ENCODE results near the gene DCBLD1.

The DCBLD1 gene

GRCh38 chr6:117448732-117449485, 33.6 kb upstream of the DCBLD1 start:
- no peaks in the 10 kb centered on the region for H3K4me1 ChIP-seq (ENCODE audit: insufficient read depth, low read length, severe bottlenecking)
- no peaks in the 10 kb centered on the region for H3F3A ChIP-seq (ENCODE audit: insufficient read depth, low read length)
- H3K9me3 ChIP-seq (ENCODE audit: low read length), result no peaks in the 10 kb centered on the region
- no peaks in the 10 kb centered on the region for H3K79me2 ChIP-seq (ENCODE audit: insufficient read depth, low read length)
- TF ChIP-seq CTCF (IDR thresholded peaks at IDR 0.05; ENCODE audit: low read length) (no peak), EZH2 (IDR thresholded peaks at IDR 0.05; ENCODE audit: borderline replicate concordance, low read length) (no peak)
- no peaks in the 10 kb centered on the region for H4K20me1 ChIP-seq (ENCODE audit: insufficient read depth, low read length)
- no peak overlapping the region for H3K4me2 ChIP-seq (ENCODE audit: low read length)
- H3K27me3 ChIP-seq (ENCODE audit: insufficient read depth, low read length), result no peaks in the 10 kb centered on the region
- no peak overlapping the region for H3K4me3 ChIP-seq (ENCODE audit: low read depth, low read length, poor library complexity, severe bottlenecking)
- no peaks in the 10 kb centered on the region for H3K36me3 ChIP-seq (ENCODE audit: insufficient read depth, low read length)
- no peak overlapping the region for H3K27ac ChIP-seq (ENCODE audit: low read depth, low read length, poor library complexity, severe bottlenecking)
- H2AFZ ChIP-seq (ENCODE audit: low read length), result no peak overlapping the region
- no peaks in the 10 kb centered on the region for H3K9me2 ChIP-seq (ENCODE audit: low read depth, low read length)
- H3K9ac ChIP-seq (ENCODE audit: low read length), result no peak overlapping the region

- Histone ChIP-seq H3K36me3 (ENCODE audit: insufficient read depth, low read length) (no peaks in the 10 kb centered on the region), H3K4me3 (ENCODE audit: low read depth, low read length, poor library complexity, severe bottlenecking) (no peak overlapping the region), H3K4me1 (ENCODE audit: insufficient read depth, low read length, severe bottlenecking) (no peaks in the 10 kb centered on the region), H3K79me2 (ENCODE audit: insufficient read depth, low read length) (no peaks in the 10 kb centered on the region), H4K20me1 (ENCODE audit: insufficient read depth, low read length) (no peaks in the 10 kb centered on the region), H2AFZ (ENCODE audit: low read length) (no peak overlapping the region), H3K9me3 (ENCODE audit: low read length) (no peaks in the 10 kb centered on the region), H3F3A (ENCODE audit: insufficient read depth, low read length) (no peaks in the 10 kb centered on the region), H3K9ac (ENCODE audit: low read length) (no peak overlapping the region), H3K27ac (ENCODE audit: low read depth, low read length, poor library complexity, severe bottlenecking) (no peak overlapping the region), H3K27me3 (ENCODE audit: insufficient read depth, low read length) (no peaks in the 10 kb centered on the region), H3K9me2 (ENCODE audit: low read depth, low read length) (no peaks in the 10 kb centered on the region), H3K4me2 (ENCODE audit: low read length) (no peak overlapping the region)
- TF ChIP-seq CTCF (IDR thresholded peaks at IDR 0.05; ENCODE audit: low read length), result peak; percentile 80
- TF ChIP-seq EZH2 (IDR thresholded peaks at IDR 0.05; ENCODE audit: borderline replicate concordance, low read length), result no peak
These were observed 32.7 kb upstream of the DCBLD1 start for GRCh38 chr6:117449549-117450439.

GRCh38 chr6:117451671-117452070, 30.8 kb upstream of the DCBLD1 start:
- H2AFZ ChIP-seq (ENCODE audit: low read length), result no peak overlapping the region
- H3K9ac ChIP-seq (ENCODE audit: low read length), result no peak overlapping the region
- H3K9me2 ChIP-seq (ENCODE audit: low read depth, low read length), result no peaks in the 10 kb centered on the region
- H3K79me2 ChIP-seq (ENCODE audit: insufficient read depth, low read length), result no peaks in the 10 kb centered on the region
- no peaks in the 10 kb centered on the region for H3F3A ChIP-seq (ENCODE audit: insufficient read depth, low read length)
- H3K4me2 ChIP-seq (ENCODE audit: low read length), result no peak overlapping the region
- H3K36me3 ChIP-seq (ENCODE audit: insufficient read depth, low read length), result no peaks in the 10 kb centered on the region
- TF ChIP-seq EZH2 (IDR thresholded peaks at IDR 0.05; ENCODE audit: borderline replicate concordance, low read length) (no peak), CTCF (IDR thresholded peaks at IDR 0.05; ENCODE audit: low read length) (no peak)
- no peaks in the 10 kb centered on the region for H4K20me1 ChIP-seq (ENCODE audit: insufficient read depth, low read length)
- H3K27ac ChIP-seq (ENCODE audit: low read depth, low read length, poor library complexity, severe bottlenecking), result no peak overlapping the region
- no peaks in the 10 kb centered on the region for H3K9me3 ChIP-seq (ENCODE audit: low read length)
- no peak overlapping the region for H3K4me3 ChIP-seq (ENCODE audit: low read depth, low read length, poor library complexity, severe bottlenecking)
- H3K27me3 ChIP-seq (ENCODE audit: insufficient read depth, low read length), result no peaks in the 10 kb centered on the region
- no peaks in the 10 kb centered on the region for H3K4me1 ChIP-seq (ENCODE audit: insufficient read depth, low read length, severe bottlenecking)

All from OCI-LY1 (cell line).